ENCODE measurements around the gene VEPH1.

DNA sequence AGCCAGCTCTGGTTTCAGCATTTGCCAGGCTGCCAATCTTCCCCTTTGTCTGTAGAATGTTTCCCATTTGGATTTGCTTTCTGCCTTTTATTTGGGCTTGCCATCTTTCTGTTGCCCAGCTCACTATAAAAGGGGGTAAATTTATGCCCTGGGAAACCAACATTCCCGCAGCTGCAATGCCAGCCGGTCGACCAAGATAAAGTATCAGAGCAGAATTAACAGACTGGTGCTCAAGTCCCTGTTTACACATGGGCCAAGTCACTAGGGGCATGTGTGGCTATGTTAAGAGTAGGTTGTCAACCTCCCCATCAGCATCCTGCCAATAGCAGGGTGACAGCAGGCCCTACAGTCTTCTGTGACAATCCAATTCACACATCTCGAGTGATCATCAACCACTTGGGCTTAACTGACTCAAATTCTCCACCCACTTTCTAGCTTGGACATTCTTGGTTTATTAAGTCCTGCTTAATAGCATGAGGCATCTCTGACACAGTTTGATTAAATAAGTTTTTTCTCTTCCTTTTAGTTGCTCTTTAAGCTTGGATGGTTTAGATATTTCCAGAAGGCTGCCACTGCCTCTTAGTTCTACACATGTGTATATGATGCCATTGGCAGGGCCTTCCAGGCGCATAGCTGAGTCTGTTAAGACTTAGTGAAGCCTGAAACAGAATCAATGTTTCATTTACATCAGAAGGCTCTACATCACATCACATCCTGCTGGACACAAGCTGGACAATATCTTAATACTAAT is 24.1 kb upstream of the VEPH1 start:
- TF ChIP-seq POLR2A (IDR thresholded peaks at IDR 0.05): no peak
- TF ChIP-seq, protein P1, sequence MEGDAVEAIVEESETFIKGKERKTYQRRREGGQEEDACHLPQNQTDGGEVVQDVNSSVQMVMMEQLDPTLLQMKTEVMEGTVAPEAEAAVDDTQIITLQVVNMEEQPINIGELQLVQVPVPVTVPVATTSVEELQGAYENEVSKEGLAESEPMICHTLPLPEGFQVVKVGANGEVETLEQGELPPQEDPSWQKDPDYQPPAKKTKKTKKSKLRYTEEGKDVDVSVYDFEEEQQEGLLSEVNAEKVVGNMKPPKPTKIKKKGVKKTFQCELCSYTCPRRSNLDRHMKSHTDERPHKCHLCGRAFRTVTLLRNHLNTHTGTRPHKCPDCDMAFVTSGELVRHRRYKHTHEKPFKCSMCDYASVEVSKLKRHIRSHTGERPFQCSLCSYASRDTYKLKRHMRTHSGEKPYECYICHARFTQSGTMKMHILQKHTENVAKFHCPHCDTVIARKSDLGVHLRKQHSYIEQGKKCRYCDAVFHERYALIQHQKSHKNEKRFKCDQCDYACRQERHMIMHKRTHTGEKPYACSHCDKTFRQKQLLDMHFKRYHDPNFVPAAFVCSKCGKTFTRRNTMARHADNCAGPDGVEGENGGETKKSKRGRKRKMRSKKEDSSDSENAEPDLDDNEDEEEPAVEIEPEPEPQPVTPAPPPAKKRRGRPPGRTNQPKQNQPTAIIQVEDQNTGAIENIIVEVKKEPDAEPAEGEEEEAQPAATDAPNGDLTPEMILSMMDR (IDR thresholded peaks at IDR 0.05): no peak
